CD14-positive monocyte (primary cell): ENCODE data around the gene MSRB1. TPM values are rescaled to one million over a fixed set of nuclear protein-coding genes. Genes with fewer than 3 reads are reported as not detected.

ENCODE experiments used
- DNase-seq, 3 donors: peaks; one replicate each; pipeline ENCODE4 v3.0.0-alpha.2; 2011 to 2022
- H2AFZ ChIP-seq: 2 replicates; pipeline ENCODE4 v1.6.0; 2012; ENCODE audit warnings: mild to moderate bottlenecking, low read depth, low read length, inconsistent platforms; ENCODE audit not compliant: insufficient read depth, poor library complexity, severe bottlenecking
- H3K27ac ChIP-seq, 2 donors: 1 replicate in 1 of 2; 2 replicates in 1 of 2; pipeline ENCODE4 v1.5.1; 2012 to 2013; ENCODE audit warnings: low read length in 2 of 2, control low read depth in 1 of 2, inconsistent platforms in 1 of 2, low read depth in 1 of 2, mild to moderate bottlenecking in 1 of 2
- H3K27me3 ChIP-seq, 2 donors: one replicate each; pipeline versions ENCODE4 v1.6.0 to v1.6.1; 2011 to 2013; ENCODE audit warnings: low read length in 2 of 2; ENCODE audit not compliant: control insufficient read depth in 2 of 2, insufficient read depth in 2 of 2
- H3K36me3 ChIP-seq, 2 donors: replicated peaks in 1 of 2; 1 replicate in 1 of 2; 2 replicates in 1 of 2; pipeline versions ENCODE4 v1.5.1 to v1.6.1; 2012 to 2013; ENCODE audit warnings: low read length in 2 of 2, control low read depth in 1 of 2, inconsistent platforms in 1 of 2, mild to moderate bottlenecking in 1 of 2; ENCODE audit not compliant: insufficient read depth in 2 of 2, control insufficient read depth in 1 of 2
- H3K4me1 ChIP-seq, 2 donors: 1 replicate in 1 of 2; 2 replicates in 1 of 2; pipeline versions ENCODE4 v1.5.1 to v1.6.1; 2012 to 2013; ENCODE audit warnings: low read length in 2 of 2, control low read depth in 1 of 2, inconsistent platforms in 1 of 2, mild to moderate bottlenecking in 1 of 2, moderate library complexity in 1 of 2; ENCODE audit not compliant: insufficient read depth in 2 of 2, control insufficient read depth in 1 of 2
- H3K4me2 ChIP-seq: replicated peaks from 2 replicates; pipeline ENCODE3; 2012; ENCODE audit warnings: low read length, moderate library complexity, mild to moderate bottlenecking; ENCODE audit not compliant: poor library complexity, severe bottlenecking; ENCODE audit errors: extremely low read depth
- H3K4me3 ChIP-seq, 3 experiments: fragments of 200-600 bp in 1 of 3; sonication (generic) in 1 of 3; replicated peaks in 1 of 3; 1 replicate in 2 of 3; 2 replicates in 1 of 3; pipeline ENCODE4 v1.5.1; 2011 to 2013; ENCODE audit warnings: low read length in 3 of 3, mild to moderate bottlenecking in 3 of 3, control low read depth in 2 of 3, low read depth in 2 of 3, inconsistent platforms in 1 of 3, moderate library complexity in 1 of 3
- H3K79me2 ChIP-seq: 2 replicates; pipeline ENCODE4 v1.6.0; 2012; ENCODE audit warnings: mild to moderate bottlenecking, control low read depth, inconsistent platforms, low read length, moderate library complexity; ENCODE audit not compliant: insufficient read depth
- H3K9ac ChIP-seq: 2 replicates; pipeline ENCODE4 v1.6.0; 2017; ENCODE audit warnings: low read length, mild to moderate bottlenecking; ENCODE audit not compliant: insufficient read depth, poor library complexity, severe bottlenecking
- H3K9me3 ChIP-seq, 2 donors: replicated peaks in 1 of 2; 1 replicate in 1 of 2; 2 replicates in 1 of 2; pipeline versions ENCODE4 v1.5.1 to v1.6.1; 2012 to 2013; ENCODE audit warnings: low read length in 2 of 2, control low read depth in 1 of 2; ENCODE audit not compliant: control insufficient read depth in 1 of 2, insufficient read depth in 1 of 2
- H4K20me1 ChIP-seq: 2 replicates; pipeline ENCODE4 v1.6.0; 2012; ENCODE audit warnings: mild to moderate bottlenecking, low read length, control low read depth, moderate library complexity; ENCODE audit not compliant: insufficient read depth
- H3K27ac Mint-ChIP-seq, 7 donors: one replicate each; pipeline ENCODE4 v1.8.0; 2020; ENCODE audit warnings: mild to moderate bottlenecking in 7 of 7, mixed read lengths in 7 of 7, moderate library complexity in 6 of 7, inconsistent platforms in 2 of 7
- H3K27me3 Mint-ChIP-seq, 3 donors: one replicate each; pipeline ENCODE4 v1.8.0; 2021 to 2022; ENCODE audit warnings: low read depth in 3 of 3, mild to moderate bottlenecking in 3 of 3, mixed read lengths in 3 of 3, moderate library complexity in 3 of 3, inconsistent platforms in 1 of 3
- H3K36me3 Mint-ChIP-seq, 2 donors: one replicate each; pipeline ENCODE4 v1.8.0; 2020; ENCODE audit warnings: mixed read lengths in 2 of 2, inconsistent platforms in 1 of 2, mild to moderate bottlenecking in 1 of 2
- H3K4me1 Mint-ChIP-seq: one replicate; pipeline ENCODE4 v1.8.0; 2020; ENCODE audit warnings: mild to moderate bottlenecking, mixed read lengths
- H3K4me3 Mint-ChIP-seq, 2 donors: one replicate each; pipeline ENCODE4 v1.8.0; 2020; ENCODE audit warnings: mild to moderate bottlenecking in 2 of 2, mixed read lengths in 2 of 2, moderate library complexity in 1 of 2
- H3K9me3 Mint-ChIP-seq, 7 donors: one replicate each; pipeline ENCODE4 v1.8.0; 2020 to 2022; ENCODE audit warnings: mixed read lengths in 7 of 7, mild to moderate bottlenecking in 6 of 7, moderate library complexity in 6 of 7, inconsistent platforms in 2 of 7
- WGBS: methylation state at CpG from one replicate; pipeline ENCODE4 v1.1.5; 2013; ENCODE audit warnings: missing lambda C conversion rate; ENCODE audit not compliant: insufficient coverage; 5-methylcytosine and 5-hydroxymethylcytosine counted together
- intact Hi-C, 2 donors: fragments of 100-400 bp; cut with micrococcal nuclease; formaldehyde crosslinking; loops; one replicate each; pipeline versions ENCODE4 v1.15.0 to v1.15.1; 2023
- polyA plus RNA-seq, 3 donors: library from polyadenylated mRNA; depleted of rRNA in 1 of 3; unstranded in 2 of 3; stranded (reverse) in 1 of 3; fragments of 300-500 nt in 2 of 3; fragments of >200 nt in 1 of 3; fragmentation: Illumina TruSeq in 2 of 3; gene quantifications; 1 replicate in 2 of 3; 2 replicates in 1 of 3; pipeline ENCODE4 v1.2.3, GENCODE V29; 2012 to 2021
- TF ChIP-seq, protein P1 (sequence below): fragments of 200-600 bp; IDR thresholded peaks from one replicate; pipeline ENCODE4 v1.8.0; 2022; ENCODE audit warnings: antibody characterized with exemption, mild to moderate bottlenecking

The MSRB1 gene
- polyA plus RNA-seq, 3 donors, result 116 to 427 (median 416) TPM

DNA sequence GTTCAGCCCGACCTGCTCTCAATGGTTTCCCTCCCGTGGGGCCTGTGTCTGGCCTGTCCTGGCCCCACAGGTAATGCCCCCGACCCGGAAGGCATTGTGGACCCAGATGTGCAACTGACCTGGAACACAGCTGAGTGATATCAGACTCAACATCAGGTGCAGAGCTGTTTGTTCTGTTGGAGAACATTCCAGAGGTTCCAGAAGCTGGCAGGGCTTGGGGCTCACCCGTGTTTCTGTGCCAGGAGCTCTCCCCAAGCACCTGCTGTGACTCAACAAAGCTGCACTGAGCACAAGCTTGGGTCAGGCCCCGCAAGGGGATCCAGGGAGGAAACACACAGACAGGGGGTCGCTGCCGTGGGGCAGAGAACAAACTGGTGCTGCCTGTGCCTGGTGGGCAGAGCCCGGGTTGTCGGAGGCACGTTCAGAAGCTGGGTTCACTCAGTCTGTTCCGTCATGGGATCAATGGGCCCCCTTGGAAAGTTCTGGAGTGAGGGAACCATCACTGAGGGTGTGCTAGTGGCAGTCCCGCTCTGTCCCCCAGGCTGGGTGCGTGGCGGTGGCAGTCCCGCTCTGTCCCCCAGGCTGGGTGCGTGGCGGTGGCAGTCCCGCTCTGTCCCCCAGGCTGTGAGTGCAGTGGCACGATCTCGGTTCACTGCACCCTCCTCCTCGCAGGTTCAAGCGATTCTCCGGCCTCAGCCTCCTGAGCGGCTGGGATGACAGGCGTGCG is 46.9 kb downstream of the MSRB1 start:
- WGBS, result 81% methylated on average over 26 of the region's 27 CpGs

DNA sequence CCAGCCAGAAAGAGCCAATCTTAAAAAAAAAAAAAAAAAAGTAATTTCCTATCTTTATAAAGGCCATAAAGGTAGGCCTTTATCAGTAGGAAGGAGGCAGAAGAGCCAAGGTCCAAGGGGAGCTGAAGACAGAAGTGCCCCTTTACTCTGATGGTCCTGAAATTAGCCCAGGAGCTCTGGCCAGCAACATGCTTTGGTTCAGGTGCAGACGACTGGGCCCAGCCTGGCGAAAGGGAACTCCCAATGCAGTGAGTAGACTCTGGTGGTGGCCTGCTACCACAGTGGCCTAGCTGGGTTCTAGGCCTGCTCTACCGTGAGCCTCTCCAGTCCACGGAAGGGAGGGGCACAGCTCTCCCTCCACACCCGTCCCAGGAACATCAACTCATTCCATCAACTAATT is 47.9 kb downstream of the MSRB1 start:
- H2AFZ ChIP-seq, result no peak overlapping the region
- Mint-ChIP-seq H3K4me3 (no peak overlapping the region), H3K4me1 (no peaks in the 10 kb centered on the region), H3K27me3 (peaks cover 23 to 52% (median 27%) of the 10 kb centered on the region in 3 donors), H3K27ac (no peak overlapping the region), H3K36me3 (no peaks in the 10 kb centered on the region), H3K9me3 (peaks cover 0 to 2% (median 0%) of the 10 kb centered on the region in 7 donors)
- H3K36me3 ChIP-seq, result no peaks in the 10 kb centered on the region
- H3K4me3 ChIP-seq, result no peak overlapping the region
- H3K4me1 ChIP-seq, result no peaks in the 10 kb centered on the region
- no peak overlapping the region for H3K4me2 ChIP-seq
- intact Hi-C loops, result no loop called here
- no peak overlapping the region for H3K9ac ChIP-seq
- DNase-seq, result no peak
- H3K79me2 ChIP-seq, result no peaks in the 10 kb centered on the region
- H3K27me3 ChIP-seq, result peaks cover 0 to 2% of the 10 kb centered on the region in 2 donors
- H3K27ac ChIP-seq, result no peak overlapping the region
- H3K9me3 ChIP-seq, result no peaks in the 10 kb centered on the region
- WGBS, result 93% methylated on average over 2 of the region's 5 CpGs
- H4K20me1 ChIP-seq, result no peaks in the 10 kb centered on the region
- TF ChIP-seq, protein P1, sequence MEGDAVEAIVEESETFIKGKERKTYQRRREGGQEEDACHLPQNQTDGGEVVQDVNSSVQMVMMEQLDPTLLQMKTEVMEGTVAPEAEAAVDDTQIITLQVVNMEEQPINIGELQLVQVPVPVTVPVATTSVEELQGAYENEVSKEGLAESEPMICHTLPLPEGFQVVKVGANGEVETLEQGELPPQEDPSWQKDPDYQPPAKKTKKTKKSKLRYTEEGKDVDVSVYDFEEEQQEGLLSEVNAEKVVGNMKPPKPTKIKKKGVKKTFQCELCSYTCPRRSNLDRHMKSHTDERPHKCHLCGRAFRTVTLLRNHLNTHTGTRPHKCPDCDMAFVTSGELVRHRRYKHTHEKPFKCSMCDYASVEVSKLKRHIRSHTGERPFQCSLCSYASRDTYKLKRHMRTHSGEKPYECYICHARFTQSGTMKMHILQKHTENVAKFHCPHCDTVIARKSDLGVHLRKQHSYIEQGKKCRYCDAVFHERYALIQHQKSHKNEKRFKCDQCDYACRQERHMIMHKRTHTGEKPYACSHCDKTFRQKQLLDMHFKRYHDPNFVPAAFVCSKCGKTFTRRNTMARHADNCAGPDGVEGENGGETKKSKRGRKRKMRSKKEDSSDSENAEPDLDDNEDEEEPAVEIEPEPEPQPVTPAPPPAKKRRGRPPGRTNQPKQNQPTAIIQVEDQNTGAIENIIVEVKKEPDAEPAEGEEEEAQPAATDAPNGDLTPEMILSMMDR, result no peak

More for the DNA sequence above, 46.9 kb downstream of the MSRB1 start:
- H3K4me1 Mint-ChIP-seq, result no peaks in the 10 kb centered on the region
- TF ChIP-seq, protein P1, result no peak
- Histone ChIP-seq H3K4me1 (no peaks in the 10 kb centered on the region), H2AFZ (no peak overlapping the region), H3K27me3 (peaks cover 0 to 2% of the 10 kb centered on the region in 2 donors), H3K9ac (no peak overlapping the region), H4K20me1 (no peaks in the 10 kb centered on the region), H3K4me3 (no peak overlapping the region), H3K27ac (no peak overlapping the region), H3K9me3 (no peaks in the 10 kb centered on the region), H3K79me2 (no peaks in the 10 kb centered on the region), H3K36me3 (no peaks in the 10 kb centered on the region), H3K4me2 (no peak overlapping the region)
- peak overlapping the region in 1 of 7 donors; percentile 5 for H3K27ac Mint-ChIP-seq
- H3K9me3 Mint-ChIP-seq, result peaks cover 0 to 2% (median 0%) of the 10 kb centered on the region in 7 donors
- H3K4me3 Mint-ChIP-seq, result no peak overlapping the region
- no peak for DNase-seq
- peaks cover 19 to 45% (median 24%) of the 10 kb centered on the region in 3 donors for H3K27me3 Mint-ChIP-seq
- intact Hi-C loops, result no loop called here
- no peaks in the 10 kb centered on the region for H3K36me3 Mint-ChIP-seq
